ENCODE data around the gene GOSR1.

DNA sequence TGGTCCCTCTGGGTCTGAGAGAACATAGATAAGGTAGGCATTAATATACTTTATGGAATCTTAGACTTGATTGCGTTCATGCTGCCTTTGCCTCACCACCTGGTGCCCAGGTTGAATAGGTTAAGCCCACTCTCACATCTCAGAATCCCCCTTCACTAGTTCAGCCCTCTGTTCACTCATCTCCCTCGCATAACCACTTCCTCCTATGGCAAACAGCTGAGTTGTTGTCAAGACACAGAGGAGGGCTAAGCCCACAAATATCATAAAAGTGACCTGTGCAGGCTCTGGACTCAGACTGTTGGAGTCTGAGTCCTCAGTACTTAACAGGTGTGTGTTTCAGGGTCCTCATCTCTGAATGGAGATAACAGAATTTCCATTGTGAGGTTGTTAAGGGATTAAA is 55.7 kb downstream of the GOSR1 start:
- TF ChIP-seq, protein P1, sequence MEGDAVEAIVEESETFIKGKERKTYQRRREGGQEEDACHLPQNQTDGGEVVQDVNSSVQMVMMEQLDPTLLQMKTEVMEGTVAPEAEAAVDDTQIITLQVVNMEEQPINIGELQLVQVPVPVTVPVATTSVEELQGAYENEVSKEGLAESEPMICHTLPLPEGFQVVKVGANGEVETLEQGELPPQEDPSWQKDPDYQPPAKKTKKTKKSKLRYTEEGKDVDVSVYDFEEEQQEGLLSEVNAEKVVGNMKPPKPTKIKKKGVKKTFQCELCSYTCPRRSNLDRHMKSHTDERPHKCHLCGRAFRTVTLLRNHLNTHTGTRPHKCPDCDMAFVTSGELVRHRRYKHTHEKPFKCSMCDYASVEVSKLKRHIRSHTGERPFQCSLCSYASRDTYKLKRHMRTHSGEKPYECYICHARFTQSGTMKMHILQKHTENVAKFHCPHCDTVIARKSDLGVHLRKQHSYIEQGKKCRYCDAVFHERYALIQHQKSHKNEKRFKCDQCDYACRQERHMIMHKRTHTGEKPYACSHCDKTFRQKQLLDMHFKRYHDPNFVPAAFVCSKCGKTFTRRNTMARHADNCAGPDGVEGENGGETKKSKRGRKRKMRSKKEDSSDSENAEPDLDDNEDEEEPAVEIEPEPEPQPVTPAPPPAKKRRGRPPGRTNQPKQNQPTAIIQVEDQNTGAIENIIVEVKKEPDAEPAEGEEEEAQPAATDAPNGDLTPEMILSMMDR (IDR thresholded peaks at IDR 0.05) = no peak
- TF ChIP-seq POLR2A (IDR thresholded peaks at IDR 0.05) (no peak), POLR2AphosphoS5 (IDR thresholded peaks at IDR 0.05) (no peak)
